Stimulated activated naive CD8-positive, alpha-beta T cell treated with anti-CD3 and anti-CD28 coated beads, Interleukin-15, Interleukin-2, amounts not matched to agents 100 U/mL and 50 U/mL, for 24 hours (primary cell): ENCODE results near the gene COPE.
"Not testable (repeated sequence)": the region's sequence is repeated elsewhere in the genome, so short reads cannot be mapped to it uniquely, and the experiment has no call there.

Experiments
- ATAC-seq: fragments of 150-1000 bp; cut with Tn5 transposase; one replicate; pipeline ENCODE4 v1.10.0; 2021
- DNase-seq: peaks from one replicate; pipeline ENCODE4 v3.0.0; 2021

Gene COPE

GRCh38 chr19:18908917-18909619 lies 10.1 kb downstream of the COPE start:
- no peak for DNase-seq
- ATAC-seq = no peak

GRCh38 chr19:18906605-18907519 lies 12.3 kb downstream of the COPE start:
- DNase-seq = no peak
- ATAC-seq = no peak

- DNase-seq (no peak), ATAC-seq (no peak)
These were observed 13.5 kb downstream of the COPE start for GRCh38 chr19:18905513-18906236.

GRCh38 chr19:18905058-18905456 lies 14.1 kb downstream of the COPE start:
- ATAC-seq = no peak
- DNase-seq = no peak

- no peak for ATAC-seq
These were observed 14.7 kb downstream of the COPE start for GRCh38 chr19:18904334-18905057.

GRCh38 chr19:18903156-18904037 lies 15.8 kb downstream of the COPE start:
- no peak for ATAC-seq
- no peak for DNase-seq

More at GRCh38 chr19:18904334-18905057, 14.7 kb downstream of the COPE start:
- no peak for DNase-seq

- not testable (repeated sequence) for DNase-seq
These were observed 16.7 kb downstream of the COPE start for GRCh38 chr19:18902519-18902918.

GRCh38 chr19:18901491-18901890 lies 17.7 kb downstream of the COPE start:
- DNase-seq (no peak), ATAC-seq (no peak)

More at GRCh38 chr19:18902519-18902918, 16.7 kb downstream of the COPE start:
- not testable (repeated sequence) for ATAC-seq

- no peak for ATAC-seq
These were observed 18.3 kb downstream of the COPE start for GRCh38 chr19:18900700-18901481.

GRCh38 chr19:18899624-18900560 lies 19.3 kb downstream of the COPE start:
- DNase-seq (no peak), ATAC-seq (no peak)

More at GRCh38 chr19:18900700-18901481, 18.3 kb downstream of the COPE start:
- DNase-seq = no peak

GRCh38 chr19:18898607-18899408 lies 20.4 kb downstream of the COPE start:
- DNase-seq (no peak), ATAC-seq (no peak)

- DNase-seq = no peak
- ATAC-seq = no peak
These were observed 21.0 kb downstream of the COPE start for GRCh38 chr19:18898081-18898606.

- DNase-seq (no peak), ATAC-seq (no peak)
These were observed 21.8 kb downstream of the COPE start for GRCh38 chr19:18897094-18898029.

GRCh38 chr19:18896421-18896841 lies 22.8 kb downstream of the COPE start:
- no peak for DNase-seq
- ATAC-seq = no peak

- DNase-seq = no peak
- ATAC-seq = no peak
These were observed 23.3 kb downstream of the COPE start, which contains the start of gene CERS1 for GRCh38 chr19:18895824-18896341. TSS of gene CERS1 (minus strand) at chr19:18896158. CDS start at chr19:18896072, 86 bp downstream.
